LNCaP clone FGC (cell line): ENCODE measurements around the gene MRPL51.
"Not testable (repeated sequence)": the region's sequence is repeated elsewhere in the genome, so short reads cannot be mapped to it uniquely, and the experiment has no call there.

Source experiments
- DNase-seq: peaks from one replicate; pipeline ENCODE4 v3.0.0-alpha.2; 2011; ENCODE audit warnings: low read depth
- H3K4me3 ChIP-seq: 2 replicates; pipeline ENCODE4 v1.5.1; 2011; ENCODE audit warnings: mild to moderate bottlenecking, low read depth, low read length, control low read depth
- CTCF ChIP-seq: IDR thresholded peaks from 2 replicates; pipeline ENCODE4 v1.5.1; 2012; ENCODE audit warnings: mild to moderate bottlenecking; ENCODE audit not compliant: control insufficient read depth, insufficient read depth; ENCODE audit errors: extremely low read depth

MRPL51 gene

GRCh38 chr12:6478416-6478815, 14.6 kb downstream of the MRPL51 start:
- no peak for TF ChIP-seq CTCF
- no peak overlapping the region for H3K4me3 ChIP-seq
- no peak for DNase-seq

- H3K4me3 ChIP-seq, DNase-seq: not testable (repeated sequence)
Observed at GRCh38 chr12:6477601-6478377, 15.3 kb downstream of the MRPL51 start.

- DNase-seq: no peak
- TF ChIP-seq CTCF: no peak
- H3K4me3 ChIP-seq: no peak overlapping the region
Observed at GRCh38 chr12:6476489-6476888, 16.6 kb downstream of the MRPL51 start.

GRCh38 chr12:6475233-6475975, 17.7 kb downstream of the MRPL51 start:
- H3K4me3 ChIP-seq, DNase-seq: not testable (repeated sequence)

GRCh38 chr12:6472491-6472890, 20.6 kb downstream of the MRPL51 start:
- H3K4me3 ChIP-seq: no peak overlapping the region
- TF ChIP-seq CTCF: no peak
- DNase-seq: no peak

GRCh38 chr12:6471989-6472360, 21.1 kb downstream of the MRPL51 start:
- TF ChIP-seq CTCF: no peak
- no peak overlapping the region for H3K4me3 ChIP-seq
- no peak for DNase-seq

GRCh38 chr12:6470375-6471163, 22.5 kb downstream of the MRPL51 start, which contains the start of gene VAMP1:
Gene VAMP1, minus strand, starts transcription at chr12:6470677. Its CDS starts 146 bp downstream, at chr12:6470531.
- TF ChIP-seq CTCF: no peak
- DNase-seq: peak; percentile 88
- peak within 1 kb of the TSS; percentile 74 for H3K4me3 ChIP-seq
